ENCODE measurements around the gene APOBEC3C.
"Not testable (repeated sequence)": the region's sequence is repeated elsewhere in the genome, so short reads cannot be mapped to it uniquely, and the experiment has no call there.

APOBEC3C gene

DNA sequence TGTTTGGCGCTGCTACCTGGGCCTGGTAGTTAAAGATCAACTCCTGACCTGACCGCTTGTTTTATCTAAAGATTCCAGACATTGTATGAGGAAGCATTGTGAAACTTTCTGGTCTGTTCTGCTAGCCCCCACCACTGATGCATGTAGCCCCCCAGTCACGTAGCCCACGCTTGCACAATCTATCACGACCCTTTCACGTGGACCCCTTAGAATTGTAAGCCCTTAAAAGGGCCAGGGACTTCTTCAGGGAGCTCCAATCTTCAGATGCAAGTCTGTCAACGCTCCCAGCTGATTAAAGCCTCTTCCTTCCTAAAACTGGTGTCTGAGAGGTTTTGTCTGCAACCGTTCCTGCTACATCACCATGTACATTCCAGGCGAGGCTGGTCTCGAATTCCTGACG is 41.6 kb downstream of the APOBEC3C start:
- DNase-seq (ENCODE audit: low read depth in 1 of 2, low spot score in 1 of 2) = no peak

DNA sequence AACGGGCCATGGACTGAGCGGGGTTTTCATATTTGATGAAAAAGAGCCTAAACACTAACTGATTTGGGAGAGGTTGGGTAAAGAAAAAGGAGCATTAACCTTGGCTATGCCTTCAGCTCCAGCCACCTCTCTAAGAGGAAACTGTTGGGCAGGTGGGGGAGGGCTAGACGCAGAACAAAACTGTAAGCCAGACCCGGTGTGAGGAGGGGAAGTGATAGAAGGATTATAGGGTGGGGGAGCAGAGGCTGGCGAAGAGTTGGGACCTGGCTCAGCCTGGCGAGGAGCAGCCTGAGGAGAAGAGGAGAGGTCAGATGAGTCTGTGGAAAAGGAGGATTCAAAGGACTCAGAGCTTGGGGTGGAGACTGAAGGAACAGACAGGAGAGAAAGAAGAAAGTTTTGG is 47.2 kb downstream of the APOBEC3C start:
- not testable (repeated sequence) for DNase-seq (ENCODE audit: low read depth in 1 of 2, low spot score in 1 of 2)

DNA sequence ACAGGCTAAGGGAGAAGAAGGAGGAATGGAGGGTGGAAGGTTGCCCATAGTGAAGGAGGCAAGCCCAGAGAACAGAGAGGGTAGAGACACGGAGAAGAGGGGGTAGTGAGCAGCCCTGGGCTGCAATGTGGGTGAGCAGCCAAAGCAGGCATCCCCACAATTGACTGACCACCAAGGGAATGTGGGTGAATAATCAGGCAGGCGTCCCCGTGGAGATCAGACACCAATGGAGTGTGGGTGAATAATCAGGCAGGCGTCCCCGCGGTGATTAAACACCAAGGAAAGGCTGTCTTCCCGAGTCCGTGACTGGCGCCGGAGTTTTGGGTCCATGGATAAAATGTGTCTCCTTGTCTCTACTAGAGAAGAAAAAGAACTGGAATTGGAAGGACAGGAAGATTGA is 47.9 kb downstream of the APOBEC3C start:
- not testable (repeated sequence) for DNase-seq (ENCODE audit: low read depth in 1 of 2, low spot score in 1 of 2)

DNA sequence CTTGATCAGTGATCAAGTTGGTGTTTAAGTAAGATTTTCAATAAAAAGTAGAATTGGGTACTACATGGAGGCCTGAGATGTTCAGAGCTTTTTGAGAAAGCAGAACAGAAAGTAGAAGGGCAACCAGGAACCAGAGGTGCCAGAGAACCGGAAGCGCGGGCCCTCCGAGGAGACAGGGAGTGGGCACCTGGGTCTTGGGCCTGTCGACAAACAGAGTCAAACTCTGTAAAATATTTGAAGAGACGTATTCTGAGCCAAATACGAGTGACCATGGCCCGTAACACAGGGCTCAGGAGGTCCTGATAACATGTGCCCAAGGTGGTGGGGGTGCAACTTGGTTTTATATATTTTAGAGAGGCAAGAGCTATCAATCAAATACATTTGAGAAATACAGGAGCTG is 49.8 kb downstream of the APOBEC3C start:
- not testable (repeated sequence) for DNase-seq (ENCODE audit: low read depth in 1 of 2, low spot score in 1 of 2)

DNA sequence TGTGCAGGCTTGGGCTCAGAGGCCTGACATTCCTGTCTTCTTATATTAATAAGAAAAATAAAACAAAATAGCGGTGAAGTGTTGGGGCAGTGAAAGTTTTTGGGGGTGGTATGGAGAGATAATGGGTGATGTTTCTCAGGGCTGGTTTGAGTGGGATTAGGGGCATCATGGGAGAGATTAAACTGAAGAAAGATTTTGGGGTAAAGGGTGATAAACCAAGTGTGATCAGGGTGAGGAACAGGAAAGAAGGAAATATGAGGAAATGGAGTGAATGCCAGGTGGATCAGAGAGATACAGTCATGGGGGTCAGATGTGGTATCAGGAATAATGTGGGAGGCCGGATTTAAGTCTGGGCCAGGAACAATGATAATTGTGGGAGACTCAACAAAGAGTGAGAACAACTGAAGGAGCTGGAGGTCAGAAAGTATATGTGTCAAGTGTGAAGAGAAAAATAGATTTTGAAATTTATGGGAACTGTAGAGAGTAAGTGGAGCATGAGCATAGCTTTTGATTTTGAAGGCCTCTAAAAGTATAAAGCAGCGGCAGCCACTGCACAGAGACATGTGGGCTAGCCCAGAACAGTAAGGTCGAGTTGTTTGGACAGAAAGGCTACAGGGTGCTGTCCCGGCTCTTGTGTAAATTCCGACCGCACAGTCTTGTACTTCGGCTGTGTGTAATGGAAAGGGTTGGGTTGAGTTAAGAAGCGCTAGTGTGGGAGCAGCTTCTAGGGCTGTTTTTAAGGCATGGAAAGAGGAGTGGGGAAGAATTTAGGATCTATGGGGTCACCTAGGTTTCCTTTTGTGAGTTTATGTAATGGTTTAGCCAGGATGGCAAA is 52.6 kb downstream of the APOBEC3C start:
- not testable (repeated sequence) for DNase-seq (ENCODE audit: low read depth in 1 of 2, low spot score in 1 of 2)

DNA sequence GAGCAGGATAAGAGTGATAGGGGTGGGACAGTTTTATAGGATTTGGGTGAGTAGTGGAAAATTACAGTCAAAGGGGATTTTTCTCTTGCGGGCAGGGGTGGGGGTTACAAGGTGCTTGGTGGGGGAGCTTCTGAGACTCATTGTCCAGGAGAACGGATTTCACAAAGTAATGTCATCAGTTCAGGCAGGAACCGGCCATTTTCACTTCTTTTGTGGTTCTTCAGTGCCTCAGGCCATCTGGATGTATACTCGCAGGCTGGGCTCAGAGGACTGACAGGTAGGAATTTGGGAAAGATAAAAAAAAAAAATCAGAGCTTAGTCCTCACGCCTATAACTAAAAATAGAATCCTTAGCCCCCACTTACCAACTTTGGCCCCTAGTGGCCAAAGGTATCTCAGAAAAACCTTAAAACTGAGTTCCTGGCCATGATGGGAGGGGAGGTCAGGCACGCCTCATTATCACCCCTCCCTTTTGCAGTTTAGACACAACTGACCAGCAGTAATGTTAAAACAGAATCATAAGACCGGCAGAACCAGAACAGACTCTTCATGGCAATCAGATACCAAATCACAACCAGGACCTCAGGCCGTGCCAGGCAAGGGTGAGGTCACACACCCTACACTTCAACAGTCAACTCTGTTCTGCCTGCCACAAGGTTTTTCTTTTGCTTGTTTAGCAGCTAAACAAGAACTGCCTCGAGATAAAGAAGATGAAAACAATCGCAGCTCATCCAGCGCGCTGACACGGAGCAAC is 54.2 kb downstream of the APOBEC3C start:
- no peak for DNase-seq (ENCODE audit: low read depth in 1 of 2, low spot score in 1 of 2)

Measured in activated CD4-positive, alpha-beta T cell treated with anti-CD3 and anti-CD28 coated beads, Interleukin-2, amount 50 U/mL, for 24 hours (primary cell).